ENCODE data around the gene SHH.
"Not testable (repeated sequence)": the region's sequence is repeated elsewhere in the genome, so short reads cannot be mapped to it uniquely, and the experiment has no call there.

Gene SHH

GRCh38 chr7:155842496-155843265 lies 30.4 kb upstream of the SHH start:
- no peak for DNase-seq

- DNase-seq = no peak
These were observed 28.6 kb upstream of the SHH start for GRCh38 chr7:155840909-155841308.

- no peak for DNase-seq
These were observed 28.1 kb upstream of the SHH start for GRCh38 chr7:155840262-155840885.

- no peak for DNase-seq
These were observed 27.2 kb upstream of the SHH start for GRCh38 chr7:155839461-155839860.

GRCh38 chr7:155838312-155838711 lies 26.0 kb upstream of the SHH start:
- DNase-seq = not testable (repeated sequence)

DNA sequence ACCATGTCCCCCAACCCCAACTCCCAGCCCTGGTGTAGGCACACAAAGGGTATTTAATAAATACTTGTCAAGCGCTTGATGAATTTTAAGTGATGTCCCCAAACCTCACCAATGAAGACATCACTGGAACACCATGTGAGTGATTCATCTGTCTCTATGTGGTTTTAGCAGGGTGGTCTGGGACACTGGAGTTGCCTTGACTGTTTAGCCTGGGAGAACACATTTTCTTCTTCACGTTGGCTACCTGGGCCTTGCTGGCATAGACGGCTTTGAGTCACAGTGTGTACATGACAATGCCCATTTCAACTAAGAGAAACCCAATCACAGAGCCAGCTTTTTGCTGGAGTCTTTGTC lies 24.8 kb upstream of the SHH start:
- DNase-seq = no peak

- DNase-seq = no peak
These were observed 24.2 kb upstream of the SHH start for GRCh38 chr7:155836216-155837125.

DNA sequence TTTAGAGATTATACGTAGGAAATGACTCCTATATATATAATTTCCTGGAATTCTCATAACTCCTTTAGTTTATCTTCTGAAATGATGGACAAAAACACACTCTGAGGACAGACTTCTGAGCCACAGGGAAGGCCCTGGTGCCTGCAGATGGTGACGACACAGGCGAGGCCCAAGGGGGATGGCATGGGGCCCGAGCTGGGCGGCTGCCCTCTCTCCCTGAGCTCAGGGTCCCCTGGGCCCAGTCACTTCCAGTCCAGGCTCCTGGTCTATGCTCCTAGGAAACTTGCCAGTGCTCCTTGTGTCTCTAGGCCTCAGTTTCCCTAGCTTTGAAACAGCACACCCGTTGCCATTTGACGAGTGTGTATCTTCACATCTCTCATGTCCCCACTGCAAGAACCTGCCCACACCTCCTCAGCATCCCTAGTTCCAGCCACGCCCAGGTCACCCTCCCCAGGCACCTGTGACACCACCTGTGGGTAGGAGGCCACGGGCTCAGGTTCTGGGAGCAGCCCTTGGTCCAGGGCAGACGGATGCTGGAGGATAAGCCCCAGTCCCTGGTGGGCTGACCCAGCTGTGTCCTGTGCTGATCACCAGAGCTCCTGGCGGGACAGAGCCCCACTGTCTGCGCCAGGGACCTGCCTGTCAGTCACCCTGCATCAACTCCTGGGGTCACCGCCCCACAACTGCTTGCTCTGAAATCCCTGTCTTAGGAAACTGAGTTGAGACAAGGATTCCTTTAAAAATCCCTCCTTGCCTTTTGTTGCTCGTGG lies 23.4 kb upstream of the SHH start:
- no peak for DNase-seq

- DNase-seq = no peak
These were observed 22.3 kb upstream of the SHH start for GRCh38 chr7:155834486-155835048.

DNA sequence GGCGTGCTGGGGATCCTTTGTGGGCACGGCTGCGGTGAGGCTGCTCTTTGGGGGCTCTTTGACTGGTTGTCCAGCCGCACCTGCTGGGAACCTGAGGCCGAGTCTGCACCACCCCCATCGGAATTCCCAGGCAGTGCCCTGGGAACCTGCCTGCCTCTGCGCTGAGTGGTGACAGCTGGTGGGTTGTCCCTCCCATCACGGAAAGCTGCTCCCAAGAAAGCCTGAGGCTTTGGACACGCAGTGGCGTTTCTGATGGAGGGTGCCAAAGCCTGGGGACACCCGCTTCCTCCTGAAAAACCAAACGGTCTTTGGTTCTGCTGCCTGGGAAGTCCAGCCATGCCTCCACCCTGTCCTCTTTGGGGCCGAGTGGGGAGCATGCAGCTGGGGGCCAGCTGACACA lies 21.4 kb upstream of the SHH start:
- no peak for DNase-seq

GRCh38 chr7:155832581-155832981 lies 20.3 kb upstream of the SHH start:
- DNase-seq = no peak

DNA sequence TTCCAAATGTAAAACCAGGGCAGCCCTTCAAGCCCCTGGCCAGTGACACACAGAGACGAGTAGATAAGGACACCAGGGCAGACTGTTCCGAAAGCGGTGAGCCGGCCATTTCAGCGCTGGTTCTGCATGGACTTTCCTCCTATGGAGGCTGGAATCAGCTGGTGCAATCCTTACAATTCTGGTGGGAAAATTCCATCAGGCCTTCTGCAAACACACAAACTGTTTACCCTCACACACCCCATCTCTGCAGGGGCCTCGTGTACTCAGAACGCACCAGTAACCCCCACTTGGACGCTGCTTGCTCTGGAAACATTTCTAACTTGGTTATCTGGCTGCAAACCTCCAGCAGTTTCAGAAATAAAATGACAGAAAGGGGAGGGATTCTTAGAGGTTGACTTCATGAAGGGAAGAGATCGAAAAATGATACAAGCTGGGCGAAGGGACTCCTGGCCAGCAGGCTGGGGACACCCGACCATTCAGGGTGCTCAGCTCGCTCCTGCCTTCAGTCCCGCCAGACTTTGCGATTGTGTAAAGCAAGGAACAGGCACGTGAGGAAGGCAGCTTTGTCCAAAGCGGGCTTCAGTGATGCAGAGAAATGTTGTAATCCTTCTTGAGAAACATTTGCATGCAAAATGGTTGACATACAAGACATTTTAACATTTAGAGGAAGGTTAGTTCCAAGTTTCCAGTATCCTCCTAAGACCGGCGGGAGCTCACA lies 19.7 kb upstream of the SHH start:
- no peak for DNase-seq

- DNase-seq = no peak
These were observed 18.9 kb upstream of the SHH start for GRCh38 chr7:155830961-155831806.

DNA sequence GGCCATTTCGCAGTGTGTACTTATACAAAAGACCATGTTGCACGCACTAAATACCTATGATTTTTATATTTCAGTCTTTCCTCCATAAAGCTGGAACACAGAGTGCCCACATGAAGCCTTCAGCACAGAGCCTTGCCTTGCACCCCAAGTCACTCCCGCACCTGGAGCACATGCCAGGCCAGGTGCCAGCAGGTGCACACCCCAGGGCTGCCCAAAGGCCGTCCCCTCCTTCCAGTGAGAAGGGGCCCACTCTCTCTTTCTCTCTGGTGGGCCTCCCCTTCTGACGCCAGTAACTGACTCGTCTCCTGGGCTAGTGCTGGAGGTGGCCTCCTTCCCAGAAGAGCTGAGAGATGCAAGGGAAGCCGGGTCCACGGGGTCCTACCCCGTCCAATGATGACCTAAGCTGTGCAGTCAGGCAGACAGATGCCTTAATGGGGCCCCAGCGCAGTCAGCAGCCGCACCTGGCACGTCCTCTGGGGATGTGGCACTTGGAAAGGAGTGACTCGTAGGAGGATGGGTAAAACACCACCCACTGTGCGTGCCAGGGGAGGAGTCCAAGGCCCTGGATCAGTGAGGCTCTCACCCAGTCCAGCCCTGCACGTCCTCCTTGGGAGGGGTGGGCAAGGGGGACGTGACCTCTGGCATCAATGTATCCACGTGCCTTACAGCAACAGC lies 17.7 kb upstream of the SHH start:
- no peak for DNase-seq

DNA sequence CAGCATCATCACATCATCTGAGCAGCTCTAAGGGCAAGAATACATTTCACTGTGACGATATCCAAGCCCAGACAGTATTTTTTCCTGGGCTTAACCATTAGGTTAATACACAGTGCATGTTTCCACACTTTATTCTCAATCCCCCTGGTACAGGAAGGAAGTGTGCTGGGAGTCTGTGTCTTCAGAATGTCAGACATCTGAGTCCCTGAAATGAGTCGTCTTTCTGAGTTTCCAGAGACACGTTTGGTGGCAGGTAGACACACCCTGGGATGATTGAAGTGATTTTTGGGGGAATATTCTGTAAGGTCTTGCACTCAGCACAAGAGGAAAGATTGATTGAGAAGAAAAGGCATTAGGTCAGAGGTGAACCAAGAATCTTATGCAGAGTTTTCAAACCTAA lies 13.1 kb upstream of the SHH start:
- DNase-seq = no peak

DNA sequence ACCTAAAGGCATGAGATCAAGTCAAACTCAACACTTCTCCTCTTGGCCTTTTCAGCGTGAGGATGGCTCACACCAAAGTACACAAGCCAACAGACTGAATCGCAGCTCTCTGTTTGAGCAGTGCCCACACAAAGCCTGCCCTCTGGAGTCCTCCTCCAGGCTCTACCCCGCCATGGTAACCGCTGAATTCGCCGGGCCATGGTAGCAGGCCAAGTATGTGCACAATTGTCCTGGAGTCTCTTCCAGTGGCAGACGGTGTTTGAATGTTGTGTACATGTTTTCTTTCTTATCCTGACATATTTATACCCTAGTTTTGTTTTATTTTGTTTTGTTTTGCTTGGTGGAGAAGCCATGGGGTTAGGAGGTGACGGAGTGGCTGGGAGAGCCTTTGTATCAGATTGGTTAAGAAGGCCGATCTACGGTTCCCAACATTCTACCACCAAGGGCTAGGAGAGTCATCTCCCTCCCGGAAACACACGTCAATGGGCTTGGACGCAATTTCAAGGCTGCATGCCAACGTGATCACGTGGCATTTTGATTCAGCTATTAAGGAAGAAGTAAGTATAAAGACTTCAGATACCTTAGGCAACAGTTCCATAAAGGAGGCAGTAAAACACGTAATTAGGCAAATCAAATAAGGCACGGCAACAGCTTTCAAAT lies 12.1 kb upstream of the SHH start:
- no peak for DNase-seq

GRCh38 chr7:155821851-155822250 lies 9.6 kb upstream of the SHH start:
- DNase-seq = no peak

DNA sequence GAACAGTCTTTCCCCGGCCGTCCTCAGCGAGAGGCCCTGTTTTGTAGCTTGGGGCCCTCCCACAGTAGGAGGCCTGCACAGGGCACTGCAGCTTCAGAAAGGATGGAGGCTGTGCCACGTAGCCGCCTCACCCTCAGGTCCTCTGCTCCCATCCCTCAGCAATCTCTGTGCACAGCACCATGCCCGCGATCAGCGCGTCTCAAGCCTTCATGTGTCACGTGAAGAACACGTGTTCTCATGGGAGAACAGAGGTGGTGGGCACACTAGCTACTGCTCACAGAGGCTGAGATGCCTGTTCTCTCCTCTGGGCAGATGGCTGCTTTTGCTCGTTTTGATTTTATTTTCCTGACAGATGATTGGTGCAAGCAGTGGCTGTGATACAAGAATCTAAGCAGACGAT lies 8.5 kb upstream of the SHH start:
- no peak for DNase-seq

DNA sequence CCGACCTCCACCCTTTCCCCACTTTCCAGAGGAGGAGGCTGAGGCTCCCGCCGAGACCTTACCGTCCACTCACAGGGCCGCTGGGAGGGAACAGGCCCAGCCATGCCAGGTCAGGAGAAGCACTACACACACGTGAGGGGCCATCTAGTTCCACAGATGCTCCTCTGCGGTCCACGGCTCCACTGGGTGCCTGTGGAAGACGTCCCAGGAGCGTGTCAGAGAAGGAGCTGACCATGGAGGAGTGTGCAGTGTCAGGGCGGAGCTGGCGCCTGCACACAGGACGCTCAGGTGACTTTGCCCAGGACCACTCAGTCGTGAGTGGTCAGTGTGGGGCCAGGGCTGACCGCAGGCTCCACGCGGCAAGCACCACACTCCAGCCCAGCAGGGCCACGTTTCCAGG lies 8.0 kb upstream of the SHH start:
- DNase-seq = no peak

DNA sequence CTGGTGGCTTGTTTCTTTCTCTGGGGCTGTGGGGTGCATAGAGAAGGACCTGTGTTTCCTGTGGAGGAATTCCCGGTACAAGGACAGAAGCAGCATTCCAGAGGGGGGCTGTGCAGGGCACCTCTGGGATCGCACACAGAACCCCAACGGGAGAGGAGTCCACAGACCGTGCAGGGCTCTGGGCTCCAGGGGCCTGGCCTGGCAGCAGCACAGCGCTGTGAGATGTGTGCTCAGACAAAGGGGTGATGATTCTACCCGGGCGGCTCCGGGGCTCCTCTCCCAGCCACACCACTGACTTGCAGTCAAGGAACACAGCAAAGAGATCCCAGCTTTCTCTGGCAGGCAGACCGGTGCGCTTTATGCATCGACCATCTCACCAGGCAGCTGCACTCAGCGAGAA lies 6.9 kb upstream of the SHH start:
- DNase-seq = no peak

All from RPMI8226 (cell line).